HG03108 (cell line): ENCODE measurements around the gene ID3.

ENCODE experiments used
- ATAC-seq: cut with Tn5 transposase; IDR thresholded peaks from one replicate; pipeline ENCODE4 v1.9.1; 2021; ENCODE audit warnings: moderate library complexity; ENCODE audit not compliant: unreplicated experiment

The ID3 gene

GRCh38 chr1:23528250-23528978 lies 30.9 kb downstream of the ID3 start:
- peak; percentile 36 for ATAC-seq

GRCh38 chr1:23527900-23528249 lies 31.4 kb downstream of the ID3 start:
- no peak for ATAC-seq

GRCh38 chr1:23527366-23527765 lies 31.9 kb downstream of the ID3 start:
- ATAC-seq, result no peak

GRCh38 chr1:23526329-23527041 lies 32.8 kb downstream of the ID3 start:
- no peak for ATAC-seq

GRCh38 chr1:23525558-23526250 lies 33.6 kb downstream of the ID3 start:
- ATAC-seq, result no peak

DNA sequence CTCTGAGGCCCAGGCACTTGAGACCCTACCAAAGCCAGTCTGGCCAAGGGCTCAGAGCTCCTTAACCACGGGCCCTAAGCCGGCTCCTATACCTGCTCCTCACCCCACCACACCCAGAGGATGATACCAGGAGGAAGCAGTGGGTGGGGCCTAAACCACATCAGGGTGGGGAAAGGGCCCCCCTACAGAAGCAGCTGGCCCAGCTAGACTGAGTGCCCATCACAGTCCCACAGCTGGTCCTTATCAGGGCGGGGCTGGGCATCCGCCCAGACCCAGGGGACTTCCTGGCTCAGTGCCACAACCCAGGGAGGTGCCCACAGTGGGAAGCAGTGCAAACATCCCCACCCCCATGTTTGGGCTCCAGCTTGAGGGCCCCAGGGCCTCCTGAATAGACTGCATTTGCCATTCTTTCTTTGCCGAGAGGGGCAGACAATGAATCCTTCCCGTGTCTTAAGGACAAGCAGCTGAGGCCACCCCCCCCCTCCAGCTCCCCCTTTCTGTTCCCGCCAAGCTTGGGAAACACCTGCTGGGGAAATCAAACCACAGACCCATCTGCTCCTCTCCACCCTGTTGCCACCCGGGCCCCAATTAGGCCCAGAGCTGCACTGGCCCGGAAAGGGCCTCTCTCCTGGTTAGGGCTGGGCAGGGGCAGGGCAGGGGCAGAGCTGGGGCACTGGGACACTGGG lies 34.4 kb downstream of the ID3 start:
- ATAC-seq, result no peak

- no peak for ATAC-seq
Measured at GRCh38 chr1:23524163-23524562, 35.1 kb downstream of the ID3 start.

- ATAC-seq, result no peak
Measured at GRCh38 chr1:23522244-23522982, 36.9 kb downstream of the ID3 start.

- no peak for ATAC-seq
Measured at GRCh38 chr1:23521588-23521987, 37.7 kb downstream of the ID3 start.

GRCh38 chr1:23517581-23517980 lies 41.7 kb downstream of the ID3 start:
- no peak for ATAC-seq

- ATAC-seq, result no peak
Measured at GRCh38 chr1:23515905-23516304, 43.4 kb downstream of the ID3 start.

DNA sequence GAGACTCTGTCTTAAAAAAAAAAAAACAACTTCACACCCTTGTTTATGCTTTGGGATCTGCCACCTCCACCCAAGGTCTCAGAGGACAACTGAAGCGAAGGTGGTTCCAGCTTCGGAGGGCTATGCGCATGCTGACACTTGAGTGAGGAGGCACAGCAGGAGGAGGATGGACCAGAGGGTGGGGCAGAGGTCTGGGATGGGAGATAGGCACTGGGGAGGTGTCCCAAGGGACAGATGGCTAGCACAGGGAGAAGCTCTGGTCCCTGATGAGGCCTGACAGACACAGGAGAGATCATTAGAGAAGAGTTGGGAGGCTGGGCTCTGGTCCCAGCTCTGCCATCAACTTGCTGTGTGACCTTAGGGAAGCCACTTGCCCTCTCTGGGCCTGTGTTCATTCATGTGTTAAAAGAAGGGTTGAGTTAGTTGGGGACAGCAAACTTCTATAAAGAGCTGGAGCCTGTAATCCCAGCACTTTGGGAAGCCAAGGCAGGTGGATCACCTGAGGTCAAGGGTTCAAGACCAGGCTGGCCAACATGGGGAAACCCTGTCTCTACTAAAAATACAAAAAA lies 45.1 kb downstream of the ID3 start:
- ATAC-seq, result no peak

GRCh38 chr1:23509896-23510295 lies 49.4 kb downstream of the ID3 start:
- no peak for ATAC-seq
